ENCODE data around the gene ACBD4.

DNA sequence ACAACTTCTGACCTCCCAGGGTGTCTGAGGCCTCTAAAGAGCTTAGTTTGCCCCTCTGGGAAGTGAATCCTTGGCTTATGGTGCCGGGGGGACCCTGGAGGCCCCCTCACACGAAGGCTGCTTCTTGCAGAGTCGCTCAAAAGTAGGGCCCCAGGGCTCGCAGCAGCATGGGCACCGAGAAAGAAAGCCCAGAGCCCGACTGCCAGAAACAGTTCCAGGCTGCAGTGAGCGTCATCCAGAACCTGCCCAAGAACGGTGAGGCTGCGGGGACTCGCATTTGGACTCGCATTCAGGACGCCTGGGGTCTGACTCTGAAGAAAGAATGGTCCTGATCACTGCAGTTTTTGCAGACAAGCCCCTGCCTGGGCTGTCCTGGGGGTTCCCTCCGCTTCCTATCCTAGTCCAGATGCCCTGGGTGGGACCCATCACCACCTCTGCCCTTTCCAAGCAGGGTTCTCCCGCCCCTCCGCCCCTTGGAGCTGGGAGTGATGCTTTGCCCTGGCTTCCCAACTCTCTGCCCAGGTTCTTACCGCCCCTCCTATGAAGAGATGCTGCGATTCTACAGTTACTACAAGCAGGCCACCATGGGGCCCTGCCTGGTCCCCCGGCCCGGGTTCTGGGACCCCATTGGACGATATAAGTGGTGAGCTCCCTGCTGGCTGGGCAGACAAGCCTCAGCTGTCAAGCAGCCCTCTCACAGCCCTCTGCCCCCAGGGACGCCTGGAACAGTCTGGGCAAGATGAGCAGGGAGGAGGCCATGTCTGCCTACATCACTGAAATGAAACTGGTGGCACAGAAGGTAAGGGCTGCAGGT lies 698 bp downstream of the ACBD4 start:
- TF ChIP-seq, protein P1, sequence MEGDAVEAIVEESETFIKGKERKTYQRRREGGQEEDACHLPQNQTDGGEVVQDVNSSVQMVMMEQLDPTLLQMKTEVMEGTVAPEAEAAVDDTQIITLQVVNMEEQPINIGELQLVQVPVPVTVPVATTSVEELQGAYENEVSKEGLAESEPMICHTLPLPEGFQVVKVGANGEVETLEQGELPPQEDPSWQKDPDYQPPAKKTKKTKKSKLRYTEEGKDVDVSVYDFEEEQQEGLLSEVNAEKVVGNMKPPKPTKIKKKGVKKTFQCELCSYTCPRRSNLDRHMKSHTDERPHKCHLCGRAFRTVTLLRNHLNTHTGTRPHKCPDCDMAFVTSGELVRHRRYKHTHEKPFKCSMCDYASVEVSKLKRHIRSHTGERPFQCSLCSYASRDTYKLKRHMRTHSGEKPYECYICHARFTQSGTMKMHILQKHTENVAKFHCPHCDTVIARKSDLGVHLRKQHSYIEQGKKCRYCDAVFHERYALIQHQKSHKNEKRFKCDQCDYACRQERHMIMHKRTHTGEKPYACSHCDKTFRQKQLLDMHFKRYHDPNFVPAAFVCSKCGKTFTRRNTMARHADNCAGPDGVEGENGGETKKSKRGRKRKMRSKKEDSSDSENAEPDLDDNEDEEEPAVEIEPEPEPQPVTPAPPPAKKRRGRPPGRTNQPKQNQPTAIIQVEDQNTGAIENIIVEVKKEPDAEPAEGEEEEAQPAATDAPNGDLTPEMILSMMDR (IDR thresholded peaks at IDR 0.05): no peak
- TF ChIP-seq POLR2A (IDR thresholded peaks at IDR 0.05): no peak
